ENCODE results near the gene AMH.

GRCh38 chr19:2242092-2242537, 7.0 kb upstream of the AMH start:
- no peak for TF ChIP-seq CTCF (IDR thresholded peaks at IDR 0.05)
- TF ChIP-seq POLR2A (IDR thresholded peaks at IDR 0.05) = no peak
- TF ChIP-seq POLR2AphosphoS5 (IDR thresholded peaks at IDR 0.05) = no peak
